DMS53 treated with DMSO at 0.1 percent for 48 hours (cell line): ENCODE data around the gene ARHGEF26.

Source experiments
- DNase-seq: peaks from one replicate; lab custom pipeline; 2025; ENCODE audit not compliant: unreplicated experiment; lab: John Stamatoyannopoulos, UW

Gene ARHGEF26

GRCh38 chr3:154193000-154193615 lies 71.9 kb downstream of the ARHGEF26 start:
- no peak for DNase-seq

GRCh38 chr3:154194877-154195276 lies 73.7 kb downstream of the ARHGEF26 start:
- DNase-seq, result no peak

- DNase-seq, result no peak
These were observed 74.6 kb downstream of the ARHGEF26 start for GRCh38 chr3:154195620-154196356.

DNA sequence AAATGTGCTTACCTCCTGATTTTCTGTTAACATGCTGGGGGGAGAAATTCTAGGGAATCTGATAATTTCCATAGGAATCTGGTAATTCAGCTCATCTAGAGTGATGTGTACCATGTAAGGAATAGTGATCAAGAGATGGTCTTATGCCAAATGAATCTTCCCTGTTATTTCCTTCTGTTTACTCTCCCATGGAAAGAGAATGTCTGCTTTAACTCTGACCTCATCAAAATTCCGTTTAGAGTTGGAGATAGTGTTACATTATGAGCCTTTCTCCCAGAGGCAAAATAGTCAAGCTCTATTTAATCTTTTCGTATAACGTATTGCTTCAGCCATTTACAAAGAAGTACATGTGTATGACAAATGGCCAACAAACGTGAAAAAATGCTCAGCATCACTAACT lies 76.6 kb downstream of the ARHGEF26 start:
- no peak for DNase-seq

DNA sequence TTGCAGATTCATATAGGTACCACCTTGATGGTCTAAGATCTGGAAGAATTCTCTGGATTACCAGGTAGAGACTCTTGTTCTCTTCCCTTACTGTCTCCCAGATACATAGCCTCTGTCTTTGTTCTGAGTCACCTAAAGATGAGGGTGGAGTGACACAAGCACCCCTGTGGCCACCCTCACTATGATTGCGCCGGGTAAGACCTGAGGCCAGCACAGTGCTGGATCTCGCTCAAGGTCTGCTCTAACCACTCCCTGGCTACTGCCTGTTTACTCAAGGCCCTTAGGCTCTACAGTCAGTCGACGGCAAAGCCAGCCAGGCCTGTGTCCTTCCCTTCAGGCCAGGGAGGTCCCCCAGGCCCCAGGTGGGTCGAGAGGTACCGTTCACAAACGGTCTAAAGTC lies 88.3 kb downstream of the ARHGEF26 start:
- DNase-seq, result no peak

GRCh38 chr3:154210986-154211385 lies 89.8 kb downstream of the ARHGEF26 start:
- no peak for DNase-seq

DNA sequence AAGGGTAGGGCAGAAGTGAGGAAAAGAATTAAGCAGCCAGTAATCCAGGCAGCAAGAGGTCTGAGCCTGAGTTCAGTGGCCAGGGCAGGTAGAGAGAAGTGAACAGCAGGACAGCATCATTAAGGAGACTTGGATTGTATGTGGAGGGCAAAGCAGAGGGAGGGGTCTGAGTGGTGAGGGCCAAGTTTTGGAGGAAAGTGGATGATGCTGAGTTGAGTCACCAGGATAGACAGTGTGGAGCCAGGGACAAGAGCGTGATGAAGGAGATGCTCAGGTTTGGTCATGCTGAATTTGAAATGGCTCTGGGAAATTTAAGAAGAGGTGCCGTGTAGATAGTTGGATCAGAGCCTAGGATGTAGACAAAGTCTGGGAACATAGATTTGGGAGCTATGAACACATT lies 93.1 kb downstream of the ARHGEF26 start:
- no peak for DNase-seq

DNA sequence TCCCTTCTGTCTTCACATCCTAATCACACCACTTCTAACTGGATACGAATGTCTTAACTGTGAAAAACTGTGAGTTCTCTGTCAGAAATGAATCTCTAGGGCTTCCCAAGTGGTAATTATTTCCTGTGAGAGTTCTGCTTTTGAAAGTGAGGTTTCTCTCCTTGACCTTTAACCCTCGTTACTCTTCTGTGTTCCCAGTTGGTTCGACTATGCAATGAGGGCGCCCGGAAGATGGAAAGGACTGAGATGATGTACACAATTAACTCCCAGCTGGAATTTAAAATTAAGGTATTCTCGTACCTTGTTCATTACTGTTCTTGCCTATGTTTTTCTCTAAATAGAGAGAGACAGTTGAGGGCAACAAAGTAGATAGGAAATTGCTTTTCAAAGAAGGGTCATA lies 96.5 kb downstream of the ARHGEF26 start:
- no peak for DNase-seq

GRCh38 chr3:154218728-154219127 lies 97.5 kb downstream of the ARHGEF26 start:
- no peak for DNase-seq

GRCh38 chr3:154220462-154220861 lies 99.3 kb downstream of the ARHGEF26 start:
- DNase-seq, result no peak

DNA sequence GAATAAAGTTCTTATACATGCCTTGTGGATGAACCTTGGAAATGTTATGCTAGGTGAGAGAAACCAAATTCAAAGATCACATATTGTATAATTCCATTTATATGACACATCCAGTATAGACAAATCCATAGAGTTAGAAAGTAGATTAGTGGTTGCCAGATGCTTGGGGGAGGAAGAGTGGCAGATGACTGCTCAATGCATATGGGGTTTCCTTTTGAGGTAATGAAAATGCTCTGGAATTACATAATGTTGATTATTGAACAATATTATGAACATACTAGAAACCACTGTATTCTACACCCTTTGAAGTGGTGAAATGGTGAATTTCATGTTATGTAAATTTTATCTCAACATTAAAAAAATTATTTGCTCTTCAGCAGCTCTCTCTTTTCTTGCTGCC lies 102.3 kb downstream of the ARHGEF26 start:
- no peak for DNase-seq

DNA sequence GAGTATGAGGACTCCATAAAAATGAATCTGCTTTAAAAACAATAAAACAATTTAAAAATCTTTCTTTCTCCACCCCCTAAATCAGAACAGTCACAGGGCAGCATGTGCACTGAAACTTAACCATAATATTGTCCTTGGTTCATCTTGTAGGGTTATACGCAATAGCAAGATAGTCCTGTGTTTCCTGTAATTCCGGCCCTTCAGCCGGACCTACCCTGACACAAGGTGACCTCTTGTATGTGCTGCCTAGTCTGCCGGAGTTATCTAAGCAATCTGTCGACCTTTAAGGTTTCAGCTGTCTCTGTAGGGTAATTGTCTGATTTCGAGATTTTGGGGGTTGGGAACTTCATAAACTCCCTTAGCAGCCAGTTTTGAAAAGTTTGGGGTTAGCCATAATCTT lies 103.2 kb downstream of the ARHGEF26 start:
- DNase-seq, result no peak

GRCh38 chr3:154224866-154225265 lies 103.7 kb downstream of the ARHGEF26 start:
- no peak for DNase-seq

GRCh38 chr3:154225536-154225935 lies 104.3 kb downstream of the ARHGEF26 start:
- no peak for DNase-seq

DNA sequence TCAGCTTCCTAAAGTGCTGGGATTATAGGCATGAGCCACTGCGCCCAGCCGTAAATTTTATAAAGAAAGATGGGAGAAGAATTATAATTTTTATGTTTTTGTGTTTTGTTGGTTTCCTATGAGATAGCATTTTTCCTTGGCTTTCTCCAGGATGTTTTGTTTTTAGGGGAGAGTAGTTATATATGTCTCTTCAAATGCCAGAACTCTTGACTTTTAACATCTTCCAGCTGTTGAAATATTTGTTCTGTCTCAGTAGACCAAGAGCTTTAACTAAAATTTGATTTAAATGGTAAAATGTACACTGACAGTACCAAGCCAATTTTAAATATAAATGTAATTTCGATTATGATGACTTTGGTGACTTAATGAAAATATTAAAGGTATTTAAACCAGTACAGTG lies 106.3 kb downstream of the ARHGEF26 start:
- no peak for DNase-seq

DNA sequence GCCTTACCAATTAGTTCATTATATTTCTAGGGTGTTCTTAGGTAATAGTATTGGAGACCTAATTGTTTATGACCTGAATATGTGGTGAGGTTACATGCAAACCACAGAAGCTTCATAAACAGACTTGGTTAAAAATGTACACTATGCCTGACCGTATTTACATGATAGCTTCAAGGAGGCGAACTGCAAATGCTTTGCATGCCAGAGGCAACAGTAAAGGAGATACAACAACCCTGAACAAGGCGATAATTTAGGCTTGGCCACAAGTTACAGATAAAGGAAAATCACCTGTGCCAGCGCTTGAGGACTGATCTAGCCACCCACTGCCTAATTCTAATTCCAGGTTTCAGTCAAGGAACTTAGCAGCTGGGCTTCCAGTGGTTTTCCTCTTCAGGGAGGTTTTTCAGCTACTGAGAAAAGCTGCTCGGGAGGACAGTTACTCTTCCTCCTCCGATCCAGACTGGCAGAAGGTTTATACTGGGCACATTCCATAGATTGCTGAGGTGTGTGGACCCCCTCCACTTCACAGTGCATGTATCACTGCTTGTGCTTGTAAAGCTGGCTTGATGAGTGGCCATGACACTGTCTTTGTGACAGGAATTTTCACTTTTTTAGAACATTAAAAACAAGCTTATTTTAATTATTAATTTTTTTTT lies 107.5 kb downstream of the ARHGEF26 start:
- DNase-seq, result no peak

- no peak for DNase-seq
These were observed 108.0 kb downstream of the ARHGEF26 start for GRCh38 chr3:154229217-154229590.

DNA sequence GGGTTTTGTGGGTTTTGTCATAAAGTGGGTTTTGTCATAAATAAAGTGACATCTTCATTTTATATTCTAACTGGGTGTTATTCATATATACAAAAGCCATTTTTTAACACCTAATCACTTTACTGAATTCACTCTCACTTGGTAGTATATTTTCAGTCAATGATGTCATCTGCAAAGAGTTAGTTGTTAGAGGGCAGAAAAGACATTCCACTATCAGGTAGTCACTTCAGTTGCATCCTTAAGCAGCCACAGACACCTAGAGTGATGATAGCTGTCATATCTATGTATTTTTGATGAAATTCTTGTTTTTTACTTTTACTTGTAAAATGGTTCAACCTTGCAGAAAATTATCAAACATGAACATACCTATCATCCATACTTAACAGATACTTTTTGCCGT lies 114.1 kb downstream of the ARHGEF26 start:
- no peak for DNase-seq

- no peak for DNase-seq
These were observed 115.1 kb downstream of the ARHGEF26 start for GRCh38 chr3:154236331-154236730.

DNA sequence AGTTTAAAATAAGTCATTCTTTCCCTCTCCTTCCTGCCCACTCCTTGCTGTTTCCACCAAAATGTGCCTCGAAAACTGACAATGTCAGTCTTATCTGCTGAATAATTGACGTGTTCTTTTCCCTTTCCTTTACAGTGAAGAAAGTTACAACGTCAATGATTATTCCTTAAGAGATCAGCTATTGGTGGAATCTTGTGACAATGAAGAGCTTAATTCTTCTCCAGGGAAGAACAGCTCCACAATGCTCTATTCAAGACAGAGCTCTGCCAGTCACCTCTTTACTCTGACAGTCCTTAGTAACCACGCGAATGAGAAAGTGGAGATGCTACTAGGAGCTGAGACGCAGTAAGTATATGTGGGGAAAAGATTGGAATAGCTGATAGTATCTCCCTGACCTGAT lies 119.0 kb downstream of the ARHGEF26 start:
- DNase-seq, result no peak

DNA sequence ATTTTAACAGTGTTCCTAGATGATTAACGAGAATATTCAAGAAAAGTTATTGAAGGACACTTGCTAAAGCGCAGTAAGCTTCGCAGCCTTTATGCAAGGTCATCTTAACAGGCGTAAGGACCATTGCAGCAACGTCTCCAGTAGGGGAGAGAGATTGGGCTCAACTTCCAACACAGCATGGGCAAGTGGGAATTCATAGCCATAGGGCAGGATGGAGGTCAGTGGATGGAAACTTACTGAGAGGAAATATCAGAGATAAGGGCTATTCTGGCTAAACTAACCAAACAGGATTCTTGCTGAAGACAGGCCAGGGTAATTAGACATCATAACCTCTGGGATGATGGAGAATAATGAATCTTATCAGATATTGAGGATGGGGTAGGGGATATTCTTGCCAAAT lies 120.3 kb downstream of the ARHGEF26 start:
- no peak for DNase-seq

DNA sequence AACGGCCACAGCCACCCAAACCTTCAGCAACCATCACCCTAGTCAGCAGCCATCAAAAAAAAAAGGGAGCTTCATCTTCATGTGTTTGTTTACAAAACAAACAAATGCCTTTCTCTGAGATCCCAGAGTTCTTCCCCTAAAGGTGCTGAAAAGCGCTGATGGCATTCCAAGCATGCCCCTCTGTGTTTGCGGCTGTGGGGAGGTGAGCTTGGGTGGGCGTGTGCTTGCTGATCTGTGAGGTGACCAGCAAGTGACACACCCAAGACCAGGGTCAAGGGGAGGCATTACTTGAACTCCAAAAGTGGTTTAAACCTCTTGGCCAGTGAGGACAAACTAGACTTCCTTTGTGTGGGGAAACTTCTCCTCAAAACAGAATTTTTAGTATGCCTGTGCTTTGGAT lies 121.6 kb downstream of the ARHGEF26 start:
- DNase-seq, result no peak
